Right ventricle myocardium inferior (tissue), 1 donor: ENCODE results near the gene RGS9. TPM values are rescaled to one million over a fixed set of nuclear protein-coding genes. Genes with fewer than 3 reads are reported as not detected.
A peak's percentile ranks its signal among the peaks of the same experiment; 100 is the strongest.
"Not testable (repeated sequence)": the region's sequence is repeated elsewhere in the genome, so short reads cannot be mapped to it uniquely, and the experiment has no call there.

ENCODE experiments used
- ATAC-seq: fragments of 200-7000 bp; cut with Tn5 transposase; one replicate; pipeline ENCODE4 v1.9.1; 2020; ENCODE audit warnings: mild to moderate bottlenecking, moderate library complexity
- DNase-seq: peaks from one replicate; pipeline ENCODE4 v3.0.0; 2021; ENCODE audit errors: missing footprints
- intact Hi-C: fragments of 100-400 bp; cut with DNase I; formaldehyde crosslinking; loops from one replicate; pipeline ENCODE4 v1.11.0; 2022
- total RNA-seq: library from RNA; stranded (reverse); fragmentation: NEBNext Ultra II Directional; extraction: Animal tissue kit (Norgen Biotek cat#: 25700); gene quantifications from one replicate; pipeline ENCODE4 v1.2.1, GENCODE V29; 2021
- donor health status: DM: no; HTN: yes; CAD: no; lungs with severe emphysema.

The RGS9 gene
- total RNA-seq, 1 donor from 2014 or later, result 2.8 TPM

- DNase-seq, result no peak
- intact Hi-C loops, result loop anchor here (10.0 kb wide), 1 partner anchor 269 kb away; no protein-coding TSS in a partner anchor
- no peak for ATAC-seq
Observed at GRCh38 chr17:65193716-65194293, 56.6 kb downstream of the RGS9 start.

- intact Hi-C loops, result loop anchor here (10.0 kb wide), 1 partner anchor 270 kb away; no protein-coding TSS in a partner anchor
- no peak for ATAC-seq
- peak; percentile 58 for DNase-seq
Observed at GRCh38 chr17:65194670-65195334, 57.6 kb downstream of the RGS9 start.

- ATAC-seq (no peak), DNase-seq (no peak)
- intact Hi-C loops, result loop anchor here (10.0 kb wide), 1 partner anchor 271 kb away; no protein-coding TSS in a partner anchor
Observed at GRCh38 chr17:65195716-65196115, 58.5 kb downstream of the RGS9 start.

GRCh38 chr17:65196617-65197016, 59.4 kb downstream of the RGS9 start:
- ATAC-seq, result no peak
- peak; percentile 60 for DNase-seq
- intact Hi-C loops, result loop anchor here (10.0 kb wide), 1 partner anchor 272 kb away; no protein-coding TSS in a partner anchor

GRCh38 chr17:65197201-65197600, 60.0 kb downstream of the RGS9 start:
- intact Hi-C loops, result loop anchor here (10.0 kb wide), 1 partner anchor 272 kb away; no protein-coding TSS in a partner anchor

GRCh38 chr17:65198653-65199382, 61.6 kb downstream of the RGS9 start:
- DNase-seq, result no peak
- ATAC-seq, result peak; percentile 56
- intact Hi-C loops, result loop anchor here (10.0 kb wide), 1 partner anchor 274 kb away; no protein-coding TSS in a partner anchor

More at GRCh38 chr17:65197201-65197600, 60.0 kb downstream of the RGS9 start:
- DNase-seq (no peak), ATAC-seq (no peak)

- intact Hi-C loops, result loop anchor here (10.0 kb wide), 1 partner anchor 427 kb away; no protein-coding TSS in a partner anchor
- no peak for DNase-seq
- ATAC-seq, result no peak
Observed at GRCh38 chr17:65201331-65201730, 64.2 kb downstream of the RGS9 start.

- intact Hi-C loops, result loop anchor here (10.0 kb wide), 1 partner anchor 428 kb away; no protein-coding TSS in a partner anchor
- no peak for ATAC-seq
Observed at GRCh38 chr17:65202844-65203571, 65.8 kb downstream of the RGS9 start.

GRCh38 chr17:65204001-65204400, 66.8 kb downstream of the RGS9 start:
- ATAC-seq, result no peak
- DNase-seq, result no peak
- intact Hi-C loops, result loop anchor here (10.0 kb wide), 1 partner anchor 429 kb away; no protein-coding TSS in a partner anchor

More at GRCh38 chr17:65202844-65203571, 65.8 kb downstream of the RGS9 start:
- no peak for DNase-seq

GRCh38 chr17:65205655-65206054, 68.5 kb downstream of the RGS9 start:
- intact Hi-C loops, result loop anchor here (10.0 kb wide), 1 partner anchor 431 kb away; no protein-coding TSS in a partner anchor
- DNase-seq (no peak), ATAC-seq (no peak)

GRCh38 chr17:65207448-65207847, 70.3 kb downstream of the RGS9 start:
- intact Hi-C loops, result loop anchor here (10.0 kb wide), 1 partner anchor 433 kb away; no protein-coding TSS in a partner anchor

GRCh38 chr17:65208717-65209116, 71.5 kb downstream of the RGS9 start:
- DNase-seq (no peak), ATAC-seq (no peak)
- intact Hi-C loops, result loop anchor here (10.0 kb wide), 1 partner anchor 434 kb away; no protein-coding TSS in a partner anchor

More at GRCh38 chr17:65207448-65207847, 70.3 kb downstream of the RGS9 start:
- not testable (repeated sequence) for ATAC-seq, DNase-seq

- ATAC-seq (no peak), DNase-seq (no peak)
- intact Hi-C loops, result no loop called here
Observed at GRCh38 chr17:65218261-65218660, 81.1 kb downstream of the RGS9 start.

GRCh38 chr17:65219124-65219523, 82.0 kb downstream of the RGS9 start:
- ATAC-seq, result no peak
- intact Hi-C loops, result no loop called here
- DNase-seq, result no peak

GRCh38 chr17:65219707-65220106, 82.5 kb downstream of the RGS9 start:
- intact Hi-C loops, result no loop called here
- DNase-seq, result no peak
- no peak for ATAC-seq

GRCh38 chr17:65220732-65221131, 83.6 kb downstream of the RGS9 start:
- intact Hi-C loops, result no loop called here
- ATAC-seq (no peak), DNase-seq (no peak)

GRCh38 chr17:65222214-65222738, 85.1 kb downstream of the RGS9 start:
- intact Hi-C loops, result no loop called here
- ATAC-seq, result no peak
- no peak for DNase-seq

- ATAC-seq, result no peak
- intact Hi-C loops, result no loop called here
- no peak for DNase-seq
Observed at GRCh38 chr17:65225061-65225460, 87.9 kb downstream of the RGS9 start.
